ENCODE measurements around the gene ZFP92.

GRCh38 chrX:153387987-153388721, 23.1 kb upstream of the ZFP92 start:
- TF ChIP-seq YY1 (IDR thresholded peaks at IDR 0.05; ENCODE audit: insufficient read depth, insufficient read length) = no peak
- no peak for TF ChIP-seq ZNF274 (IDR thresholded peaks at IDR 0.05; ENCODE audit: low read depth, low read length)
- TF ChIP-seq SUZ12 (IDR thresholded peaks at IDR 0.05; ENCODE audit: extremely low read depth, insufficient read depth, insufficient read length) = no peak

All from NT2/D1 (cell line).